HEK293 (cell line): ENCODE data around the gene PACRG.

Experiments
- CTCF ChIP-seq: fragments of 450-650 bp; formaldehyde crosslinking; IDR thresholded peaks from 2 replicates; pipeline ENCODE4 v1.5.1; 2016; ENCODE audit warnings: missing biosample characterization, missing genetic modification characterization
- KLF9 ChIP-seq: fragments of 450-650 bp; formaldehyde crosslinking; IDR thresholded peaks from 2 replicates; pipeline ENCODE4 v1.5.1; 2016; ENCODE audit warnings: missing biosample characterization, missing genetic modification characterization, low read depth
- REST ChIP-seq: fragments of 450-650 bp; formaldehyde crosslinking; IDR thresholded peaks from 2 replicates; pipeline ENCODE4 v1.5.1; 2016; ENCODE audit warnings: missing biosample characterization, missing genetic modification characterization
- WT1 ChIP-seq: fragments of 450-650 bp; formaldehyde crosslinking; IDR thresholded peaks from 2 replicates; pipeline ENCODE4 v1.5.1; 2016; ENCODE audit warnings: missing biosample characterization, missing genetic modification characterization
- ZFP37 ChIP-seq: fragments of 450-650 bp; formaldehyde crosslinking; IDR thresholded peaks from 2 replicates; pipeline ENCODE4 v1.5.1; 2016; ENCODE audit warnings: missing biosample characterization, missing genetic modification characterization
- ZNF184 ChIP-seq: fragments of 450-650 bp; IDR thresholded peaks from 2 replicates; pipeline ENCODE4 v1.5.1; 2018; ENCODE audit warnings: missing biosample characterization, mild to moderate bottlenecking, missing genetic modification characterization
- ZNF311 ChIP-seq: fragments of 450-650 bp; formaldehyde crosslinking; IDR thresholded peaks from 2 replicates; pipeline ENCODE4 v1.5.1; 2017; ENCODE audit warnings: missing biosample characterization, missing genetic modification characterization, borderline replicate concordance
- ZNF426 ChIP-seq: fragments of 450-650 bp; formaldehyde crosslinking; IDR thresholded peaks from 2 replicates; pipeline ENCODE4 v1.5.1; 2017; ENCODE audit warnings: missing biosample characterization, missing genetic modification characterization, mild to moderate bottlenecking, inconsistent platforms, moderate library complexity
- ZNF530 ChIP-seq: fragments of 450-650 bp; formaldehyde crosslinking; IDR thresholded peaks from 2 replicates; pipeline ENCODE4 v1.5.1; 2016; ENCODE audit warnings: low read depth, missing biosample characterization, missing genetic modification characterization

GRCh38 chr6:163180874-163181541 is 453.2 kb downstream of the PACRG start:
- TF ChIP-seq ZNF184 (no peak), ZFP37 (no peak), ZNF311 (tag by site-specific recombination) (no peak), CTCF (tag by site-specific recombination) (peak; percentile 51; the same call in 1 of the 2 replicates), ZNF426 (tag by site-specific recombination) (no peak), ZNF530 (tag by site-specific recombination) (no peak), WT1 (tag by site-specific recombination) (no peak), REST (tag by site-specific recombination) (no peak), KLF9 (tag by site-specific recombination) (no peak)
